GM20000 (cell line): ENCODE data around the gene SMIM24.

Experiments used
- DNase-seq: peaks from one replicate; pipeline ENCODE4 v3.0.0; 2012; ENCODE audit warnings: low spot score
- TF ChIP-seq, protein P1 (sequence below): IDR thresholded peaks from 2 replicates; pipeline ENCODE4 v1.5.1; 2012; ENCODE audit warnings: mild to moderate bottlenecking, control low read depth; ENCODE audit errors: extremely low read depth, missing control alignments

SMIM24 gene

DNA sequence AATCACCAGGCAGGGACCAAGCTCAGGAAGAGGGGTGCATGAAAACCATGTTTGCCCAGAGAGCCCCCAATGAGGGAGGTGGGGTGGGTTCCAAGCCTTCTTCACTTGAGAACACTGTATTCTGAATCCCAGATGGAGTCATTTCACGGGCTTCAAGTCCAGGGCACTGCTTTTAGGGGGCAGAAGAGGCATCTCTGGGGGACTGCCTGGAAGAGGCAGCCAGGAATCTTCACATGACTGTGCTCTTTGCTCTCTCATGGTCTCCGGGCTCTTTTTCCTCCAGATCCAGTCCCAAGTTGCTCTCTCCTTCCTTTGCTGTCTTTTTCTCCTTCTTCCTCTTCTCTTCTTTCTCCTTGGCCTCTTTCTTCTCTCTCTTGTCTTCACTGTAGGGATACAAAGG lies 5.7 kb downstream of the SMIM24 start:
- TF ChIP-seq, protein P1, sequence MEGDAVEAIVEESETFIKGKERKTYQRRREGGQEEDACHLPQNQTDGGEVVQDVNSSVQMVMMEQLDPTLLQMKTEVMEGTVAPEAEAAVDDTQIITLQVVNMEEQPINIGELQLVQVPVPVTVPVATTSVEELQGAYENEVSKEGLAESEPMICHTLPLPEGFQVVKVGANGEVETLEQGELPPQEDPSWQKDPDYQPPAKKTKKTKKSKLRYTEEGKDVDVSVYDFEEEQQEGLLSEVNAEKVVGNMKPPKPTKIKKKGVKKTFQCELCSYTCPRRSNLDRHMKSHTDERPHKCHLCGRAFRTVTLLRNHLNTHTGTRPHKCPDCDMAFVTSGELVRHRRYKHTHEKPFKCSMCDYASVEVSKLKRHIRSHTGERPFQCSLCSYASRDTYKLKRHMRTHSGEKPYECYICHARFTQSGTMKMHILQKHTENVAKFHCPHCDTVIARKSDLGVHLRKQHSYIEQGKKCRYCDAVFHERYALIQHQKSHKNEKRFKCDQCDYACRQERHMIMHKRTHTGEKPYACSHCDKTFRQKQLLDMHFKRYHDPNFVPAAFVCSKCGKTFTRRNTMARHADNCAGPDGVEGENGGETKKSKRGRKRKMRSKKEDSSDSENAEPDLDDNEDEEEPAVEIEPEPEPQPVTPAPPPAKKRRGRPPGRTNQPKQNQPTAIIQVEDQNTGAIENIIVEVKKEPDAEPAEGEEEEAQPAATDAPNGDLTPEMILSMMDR = no peak
- no peak for DNase-seq

DNA sequence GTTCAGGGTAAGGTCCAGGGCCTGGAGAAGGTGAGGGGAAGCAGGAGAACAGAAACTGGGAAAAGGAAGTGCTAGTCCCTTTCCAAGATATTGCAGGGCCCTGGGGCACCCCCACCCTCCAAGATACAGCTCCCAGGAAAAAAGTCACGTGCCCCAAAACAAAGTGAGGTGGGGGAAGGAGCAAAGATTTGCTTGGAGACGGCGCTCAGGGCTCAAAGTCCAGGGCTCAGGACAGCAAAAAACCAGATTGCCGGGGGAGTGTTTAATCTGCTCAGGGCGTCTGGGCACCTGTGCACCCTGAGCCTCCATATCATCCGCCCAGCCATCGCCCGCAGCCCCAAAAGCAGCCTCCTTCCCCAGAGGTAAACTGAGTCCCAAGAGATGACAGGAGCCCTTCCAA lies 6.3 kb downstream of the SMIM24 start:
- no peak for DNase-seq
- TF ChIP-seq, protein P1 = no peak

DNA sequence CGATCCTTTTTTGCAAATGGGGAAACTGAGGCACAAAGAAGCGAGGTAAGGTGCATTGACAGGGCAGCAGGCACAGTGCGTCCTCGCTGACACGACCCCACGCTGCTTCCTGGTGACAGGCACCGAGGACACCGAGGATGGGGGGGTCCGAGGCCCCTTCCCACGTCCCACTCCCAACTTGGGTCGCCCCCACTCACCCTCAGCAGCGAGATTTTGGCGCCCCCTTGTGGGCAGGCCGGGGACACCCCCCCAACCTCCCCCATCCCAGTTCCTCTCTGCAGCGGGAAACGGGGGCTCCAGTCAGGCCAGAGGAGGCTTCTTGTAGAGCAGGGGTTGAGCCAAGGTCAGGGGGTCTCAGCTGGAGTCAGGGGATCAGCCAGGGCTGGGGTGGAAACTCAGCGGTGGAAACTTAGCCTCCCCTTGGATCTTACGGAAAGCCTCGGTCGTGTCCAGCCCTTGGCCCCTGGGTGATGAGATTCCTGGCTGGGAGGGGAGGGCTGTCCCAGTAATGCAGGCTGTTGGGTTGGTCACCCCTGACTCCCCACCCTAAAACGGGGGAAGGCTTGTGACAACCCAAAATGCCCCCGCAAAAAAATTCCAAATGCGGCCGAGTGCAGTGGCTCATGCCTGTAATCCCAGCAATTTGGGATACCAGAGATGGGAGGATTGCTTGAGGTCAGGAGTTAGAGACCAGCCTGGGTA lies 8.2 kb downstream of the SMIM24 start:
- TF ChIP-seq, protein P1 = peak; percentile 41
- DNase-seq = no peak

DNA sequence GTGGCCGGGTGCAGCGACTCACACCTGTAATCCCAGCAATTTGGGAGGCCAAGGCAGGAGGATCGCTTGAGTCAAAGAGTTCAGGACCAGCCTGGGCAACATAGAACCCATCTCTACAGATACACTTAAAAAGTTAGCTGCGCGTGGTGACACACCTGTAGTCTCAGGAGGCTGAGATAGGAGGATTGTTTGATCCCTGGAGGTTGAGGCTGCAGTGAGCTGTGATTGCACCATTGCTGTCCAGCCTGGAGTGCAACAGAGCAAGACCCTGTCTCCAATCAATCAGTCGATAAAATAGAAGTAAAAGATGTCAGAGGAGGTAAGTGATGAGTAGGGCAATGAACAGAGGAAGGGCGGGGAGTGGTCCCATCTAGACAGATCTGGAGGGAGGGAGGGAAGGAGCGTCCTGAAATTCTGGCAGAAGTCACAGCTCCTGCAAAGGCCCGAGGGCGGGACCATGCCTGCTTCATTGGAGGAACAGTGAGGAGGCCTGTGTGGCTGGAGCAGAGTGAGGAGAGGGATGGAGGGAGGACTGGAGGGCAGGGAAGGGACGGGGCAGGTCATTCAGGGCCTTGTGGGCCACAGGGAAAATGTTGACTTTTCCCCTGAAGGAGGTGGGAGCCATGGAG lies 9.7 kb downstream of the SMIM24 start:
- TF ChIP-seq, protein P1 = no peak
- no peak for DNase-seq

DNA sequence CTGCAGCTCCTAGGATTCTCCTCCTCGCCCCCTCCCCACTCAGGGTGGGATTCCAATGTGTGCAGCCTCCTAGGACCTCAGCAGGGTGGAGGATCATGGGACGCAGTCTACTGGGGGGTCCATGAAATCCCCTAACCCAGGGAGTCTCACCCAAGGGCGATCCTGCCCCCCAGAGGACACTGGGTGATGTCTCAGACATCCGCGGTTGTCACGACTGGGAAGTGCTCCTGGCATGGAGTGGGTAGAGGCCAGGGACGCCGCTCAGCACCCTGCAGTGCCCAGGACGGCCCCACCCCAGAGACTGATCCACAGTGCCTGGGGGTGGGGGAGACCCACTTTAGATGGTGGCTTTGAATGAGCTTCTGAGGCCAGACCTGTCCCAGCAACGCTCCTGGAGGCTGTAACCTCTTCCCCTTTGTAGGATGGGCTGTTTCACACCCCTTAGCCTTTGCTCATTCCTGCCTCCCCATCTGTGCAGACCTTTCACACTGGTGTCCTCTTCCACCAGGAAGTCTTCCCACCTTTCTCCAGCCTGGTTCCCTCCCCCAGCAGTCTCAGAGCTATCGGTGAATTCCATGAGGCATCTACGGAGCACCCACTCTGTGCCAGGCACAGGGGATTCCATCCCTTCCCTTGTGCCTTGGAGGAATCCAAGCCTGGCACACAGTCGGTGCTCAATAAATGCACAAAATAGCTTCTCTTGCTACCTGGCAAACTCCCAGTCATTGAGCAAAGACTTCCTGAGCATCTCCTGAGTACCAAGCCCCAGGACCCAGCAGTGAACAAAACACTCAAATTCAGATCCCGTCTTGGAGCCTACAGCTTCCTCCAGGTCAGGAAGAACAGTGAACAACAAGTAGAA lies 10.5 kb downstream of the SMIM24 start:
- DNase-seq = no peak
- TF ChIP-seq, protein P1 = no peak

DNA sequence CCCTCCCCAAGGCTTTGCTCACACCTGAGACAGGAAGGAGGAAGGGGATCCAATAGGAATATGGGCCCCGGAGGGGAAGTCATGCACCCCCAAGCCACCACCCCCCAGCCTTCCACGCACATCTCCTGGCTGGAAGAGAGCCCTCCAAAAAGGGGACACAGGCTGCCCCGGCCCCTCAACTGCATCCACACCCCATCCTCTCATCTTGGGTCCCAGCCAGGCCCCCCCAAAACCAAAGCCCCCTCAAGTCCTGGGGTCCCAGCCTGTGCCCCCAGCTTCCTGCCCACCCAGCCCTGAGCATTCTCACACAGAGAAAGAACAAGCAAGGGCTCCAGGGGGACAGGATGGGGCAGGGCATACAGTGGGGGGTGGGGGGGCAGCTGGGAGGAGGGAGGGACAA lies 12.1 kb downstream of the SMIM24 start:
- DNase-seq = no peak
- TF ChIP-seq, protein P1 = no peak
